Hematopoietic multipotent progenitor cell treated with erythropoietin and hydrocortisone succinate and interleukin-3 and kit ligand, for 15 days (in vitro differentiated cells): ENCODE measurements around the gene RTN1.
"Not testable (repeated sequence)": the region's sequence is repeated elsewhere in the genome, so short reads cannot be mapped to it uniquely, and the experiment has no call there.

Source experiments
- DNase-seq: peaks from one replicate; pipeline ENCODE4 v3.0.0-alpha.2; 2015; ENCODE audit warnings: low spot score

RTN1 gene

GRCh38 chr14:59705245-59705644, 165.3 kb downstream of the RTN1 start:
- DNase-seq, result no peak

DNA sequence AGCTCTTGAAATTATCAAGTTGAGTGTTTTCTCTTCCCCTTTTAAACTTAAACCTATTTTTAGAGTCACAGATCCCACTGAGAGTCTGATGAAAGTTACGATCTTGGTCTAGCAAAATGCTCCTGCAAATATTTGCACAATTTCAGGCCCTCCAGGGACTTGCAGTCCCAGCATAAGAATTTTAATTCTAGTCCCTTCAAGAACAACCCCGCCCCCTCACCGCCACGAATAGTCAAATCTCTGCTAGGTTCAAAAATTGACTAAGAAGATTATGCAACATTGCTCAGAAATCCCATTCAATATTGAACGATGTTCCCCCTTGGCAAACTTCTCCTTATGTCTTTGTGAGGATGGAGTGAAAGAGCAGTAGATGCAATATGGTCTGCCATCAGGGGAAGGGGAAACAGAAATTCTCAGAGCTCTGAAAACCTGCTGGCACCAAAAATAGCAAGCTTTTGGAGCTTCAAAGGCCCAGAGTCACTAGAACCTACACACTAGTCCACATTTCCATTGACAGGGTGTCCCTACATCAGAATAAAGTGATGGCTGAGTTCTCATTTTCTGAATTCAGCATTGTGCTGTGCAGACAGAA, 166.4 kb downstream of the RTN1 start:
- no peak for DNase-seq

GRCh38 chr14:59699442-59699841, 171.1 kb downstream of the RTN1 start:
- DNase-seq, result no peak

GRCh38 chr14:59698793-59699192, 171.8 kb downstream of the RTN1 start:
- no peak for DNase-seq

- no peak for DNase-seq
Observed at GRCh38 chr14:59695198-59695597, 175.4 kb downstream of the RTN1 start.

DNA sequence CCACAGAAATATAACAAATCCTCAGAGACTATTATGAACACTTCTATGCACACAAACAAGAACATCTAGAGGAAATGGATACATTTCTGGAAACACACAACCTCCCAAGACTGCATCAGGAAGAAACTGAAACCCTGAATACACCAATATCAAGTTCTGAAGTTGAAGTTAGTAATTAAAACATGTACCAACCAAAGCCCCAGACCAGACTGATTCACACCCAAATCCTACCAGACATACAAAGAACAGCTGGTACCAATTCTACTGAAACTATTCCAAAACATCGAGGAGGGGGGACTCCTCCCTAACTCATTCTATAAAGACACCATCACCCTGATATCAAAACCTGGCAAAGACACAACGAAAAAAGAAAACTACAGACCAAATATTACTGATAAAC, 179.3 kb downstream of the RTN1 start:
- no peak for DNase-seq

- DNase-seq, result no peak
Observed at GRCh38 chr14:59690426-59690825, 180.2 kb downstream of the RTN1 start.

DNA sequence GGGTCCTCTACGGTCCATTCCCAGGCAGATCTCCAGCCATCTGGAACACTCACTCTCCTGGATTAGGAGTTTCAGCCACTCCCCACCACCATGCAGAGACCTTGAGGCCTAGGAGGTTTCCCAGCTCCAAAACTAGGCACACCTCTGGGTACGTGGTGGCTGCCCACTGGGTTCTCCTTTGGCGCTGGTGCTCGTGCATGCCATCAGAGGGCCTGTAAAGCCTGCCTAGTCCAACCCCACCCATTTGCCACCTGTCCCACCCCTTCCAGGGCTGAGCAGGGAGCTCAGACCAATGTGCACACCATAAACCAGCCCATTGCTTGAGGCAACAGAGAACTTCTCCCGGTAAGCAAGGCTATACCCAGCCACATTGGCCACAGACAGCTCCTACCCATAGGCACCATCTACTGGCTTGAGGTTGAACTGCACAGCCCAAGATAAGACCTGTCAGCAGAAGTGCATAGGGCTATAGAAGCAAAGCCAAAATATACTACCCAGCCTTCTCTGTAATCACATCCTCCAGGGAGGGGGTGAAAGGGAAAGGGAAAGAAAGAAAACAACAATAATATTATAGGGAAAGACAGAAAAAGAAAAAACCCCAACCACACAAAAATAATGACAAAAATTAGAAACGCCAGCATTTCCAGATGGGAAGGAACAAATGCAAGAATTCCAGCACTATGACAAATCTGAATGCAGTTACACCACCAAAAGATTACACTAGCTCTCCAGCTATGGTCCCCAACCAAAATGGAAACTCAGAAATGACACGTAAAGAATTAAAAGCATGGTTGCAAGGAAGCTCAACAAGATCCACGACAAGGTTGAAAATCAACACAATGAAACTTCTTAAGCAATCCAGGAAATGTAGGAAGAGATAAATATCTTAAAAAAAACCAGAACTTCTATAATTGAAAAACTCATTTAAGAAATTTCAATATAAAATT, 182.1 kb downstream of the RTN1 start:
- DNase-seq, result no peak

DNA sequence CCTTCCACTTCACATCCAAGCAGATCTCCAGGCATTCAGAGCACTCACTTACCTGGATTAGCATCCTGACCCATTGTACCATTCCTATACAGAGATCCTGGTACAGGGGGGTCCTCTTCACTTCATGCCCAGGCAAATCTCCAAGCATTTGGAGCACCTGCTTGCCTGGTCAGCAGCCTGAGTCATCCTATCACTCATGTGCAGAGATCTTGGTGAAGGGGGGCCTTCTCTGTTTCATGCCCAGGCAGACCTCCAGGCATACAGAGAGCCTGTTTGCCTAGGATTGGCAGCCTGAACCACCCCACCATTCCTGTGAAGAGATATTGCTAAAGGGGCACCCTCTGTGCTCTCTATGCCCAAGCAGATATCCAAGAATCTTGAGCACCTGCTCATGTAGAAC, 182.9 kb downstream of the RTN1 start:
- no peak for DNase-seq

DNA sequence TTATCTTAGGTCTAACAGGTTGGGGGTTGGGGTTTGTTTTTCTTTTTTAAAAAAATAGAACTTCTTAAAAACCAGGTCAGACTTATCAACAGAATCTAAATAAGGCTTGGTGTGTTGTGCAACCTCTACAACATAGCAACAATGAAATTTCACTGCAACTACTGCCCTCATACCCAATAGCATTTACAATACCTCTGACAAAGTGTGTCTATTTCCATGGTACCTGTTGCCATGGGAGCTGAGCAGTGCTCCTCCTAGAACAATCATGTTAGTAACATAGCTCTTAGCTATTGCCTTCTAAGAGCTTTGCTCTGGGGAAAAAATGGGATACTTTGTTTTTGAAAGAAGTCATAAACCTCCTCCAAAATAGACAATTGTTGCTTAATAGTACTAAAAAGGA, 190.7 kb downstream of the RTN1 start:
- DNase-seq, result no peak

GRCh38 chr14:59678352-59678751, 192.2 kb downstream of the RTN1 start:
- DNase-seq, result no peak

- no peak for DNase-seq
Observed at GRCh38 chr14:59677771-59678231, 192.8 kb downstream of the RTN1 start.

DNA sequence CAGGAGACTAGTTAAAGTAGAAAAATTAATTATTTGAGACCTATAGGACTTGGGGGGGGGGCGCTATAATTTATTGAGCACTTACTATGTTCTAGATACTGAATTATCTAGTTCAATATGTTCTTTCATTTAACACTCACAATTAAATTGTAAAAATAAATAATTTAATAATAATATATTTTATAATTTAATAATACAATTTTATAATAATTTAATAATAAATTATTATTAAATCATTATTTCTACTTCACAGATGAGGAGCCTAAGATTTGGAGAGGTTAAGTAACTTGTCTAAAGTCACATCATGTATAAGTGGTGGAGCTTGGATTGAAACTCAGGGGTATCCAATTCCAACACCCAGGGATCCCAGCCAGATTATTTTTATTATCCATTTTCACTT, 195.2 kb downstream of the RTN1 start:
- DNase-seq, result no peak

DNA sequence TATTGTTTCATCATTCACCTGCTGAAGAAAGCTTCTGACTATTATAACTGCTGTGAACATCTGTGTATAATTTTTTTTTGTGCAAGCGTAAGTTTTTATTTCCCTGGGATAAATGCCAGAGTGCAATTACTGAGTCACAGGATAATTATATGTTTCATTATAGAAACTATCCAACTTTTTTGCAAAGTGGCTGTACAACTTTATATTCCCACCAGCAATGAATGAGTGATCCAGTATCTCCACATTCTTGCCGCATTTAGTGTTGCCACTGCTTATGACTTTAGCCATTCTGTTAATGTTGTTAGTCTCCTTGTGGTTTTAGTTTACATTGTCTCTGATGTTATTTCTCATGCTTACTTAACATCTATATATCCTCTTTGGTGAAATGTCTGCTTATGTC, 205.8 kb downstream of the RTN1 start:
- DNase-seq, result no peak

GRCh38 chr14:59657769-59658168, 212.8 kb downstream of the RTN1 start:
- no peak for DNase-seq

DNA sequence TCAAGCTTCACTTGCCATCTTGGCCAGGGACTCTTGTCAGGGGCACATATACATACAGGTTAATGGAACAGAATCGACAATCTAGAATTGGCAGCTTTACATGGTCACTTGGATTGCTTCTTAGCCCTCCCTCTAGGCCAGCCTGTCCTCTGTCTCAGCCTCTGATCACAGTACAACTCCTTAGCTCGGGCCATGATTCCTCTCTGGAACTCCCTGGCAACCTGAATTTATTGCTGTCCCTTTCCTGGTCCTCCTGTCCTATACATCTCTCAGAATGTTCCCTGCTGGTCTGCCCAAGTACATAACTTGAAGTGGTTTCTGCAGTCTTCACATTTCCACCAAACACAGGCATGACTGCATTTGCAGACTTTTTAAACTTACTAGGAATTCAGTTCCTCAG, 214.1 kb downstream of the RTN1 start:
- DNase-seq, result no peak

DNA sequence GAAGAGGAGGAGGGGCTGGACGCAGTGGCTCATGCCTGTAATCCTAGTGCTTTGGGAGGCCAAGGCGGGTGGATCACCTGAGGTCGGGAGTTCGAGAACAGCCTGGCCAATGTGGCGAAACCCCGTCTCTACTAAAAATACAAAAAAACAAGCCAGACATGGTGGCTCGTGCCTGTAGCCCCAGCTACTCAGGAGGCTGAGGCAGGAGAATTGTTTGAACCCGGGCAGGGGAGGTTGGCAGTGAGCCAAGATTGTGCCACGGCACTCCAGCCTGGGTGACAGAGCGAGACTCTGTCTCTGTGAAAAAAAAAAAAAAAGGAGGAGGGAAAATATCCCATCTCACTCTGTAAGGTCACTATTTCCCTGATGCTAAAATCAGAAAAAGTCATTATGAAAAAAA, 216.4 kb downstream of the RTN1 start:
- DNase-seq, result not testable (repeated sequence)

GRCh38 chr14:59646832-59647231, 223.7 kb downstream of the RTN1 start:
- DNase-seq, result not testable (repeated sequence)

- no peak for DNase-seq
Observed at GRCh38 chr14:59638885-59639284, 231.7 kb downstream of the RTN1 start.

DNA sequence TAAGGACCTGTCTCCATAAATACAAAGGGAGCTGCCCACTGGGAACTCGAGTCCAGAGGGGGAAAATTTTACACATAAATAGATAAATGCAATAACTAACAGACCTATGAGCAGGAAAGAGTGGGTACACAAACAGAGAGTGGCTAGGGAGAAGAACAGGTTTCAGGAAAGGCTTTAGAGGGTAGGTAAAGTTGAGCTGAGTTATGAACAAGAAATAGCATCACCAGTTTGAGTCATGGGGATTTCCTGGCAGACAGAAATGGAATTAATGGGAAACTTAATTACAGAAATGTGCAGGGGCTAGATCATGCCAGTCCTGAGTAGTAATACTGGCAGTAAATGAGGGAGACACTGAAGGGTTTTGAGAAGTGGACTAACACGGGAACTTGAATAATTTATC, 236.0 kb downstream of the RTN1 start:
- no peak for DNase-seq

DNA sequence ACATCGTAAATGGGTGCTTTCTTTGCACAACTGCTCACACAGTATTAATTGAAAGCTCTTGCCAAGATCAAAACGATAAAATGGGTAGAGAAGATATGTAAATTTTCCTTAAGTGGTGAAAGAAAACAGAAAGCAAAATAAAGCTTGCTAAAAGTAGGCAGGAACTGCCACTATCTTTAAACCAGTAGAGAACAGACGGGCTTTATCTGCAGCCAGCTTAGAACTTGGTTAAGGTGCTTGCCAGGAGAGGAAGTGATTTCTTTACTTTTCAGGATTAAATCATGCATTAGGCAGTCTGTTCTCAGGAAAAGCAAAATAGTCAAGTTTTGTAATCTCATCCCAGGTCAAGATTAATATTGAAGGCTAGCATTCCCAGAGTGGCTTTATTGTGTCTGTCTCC, 237.1 kb downstream of the RTN1 start:
- DNase-seq, result no peak

GRCh38 chr14:59632381-59632780, 238.2 kb downstream of the RTN1 start:
- no peak for DNase-seq

DNA sequence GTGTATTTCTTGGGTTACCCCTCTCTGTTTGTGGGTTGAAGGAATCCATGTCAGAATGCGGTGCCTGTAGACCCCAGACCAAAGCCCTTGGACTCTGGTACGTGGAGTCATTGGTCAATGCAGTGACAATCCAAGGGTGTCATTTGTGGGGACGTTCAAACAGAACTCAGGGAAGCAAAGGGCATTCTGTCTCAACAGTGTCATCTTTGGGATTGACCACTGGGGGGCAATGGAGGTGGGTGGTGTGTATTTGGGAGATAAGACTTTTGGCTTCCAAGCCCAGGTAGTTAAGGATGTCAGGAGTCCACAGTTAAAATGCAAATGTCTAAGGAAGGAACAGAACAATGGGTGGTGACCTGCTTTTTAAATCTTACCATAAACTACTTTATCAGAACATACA, 239.3 kb downstream of the RTN1 start:
- DNase-seq, result no peak
